Esophagus squamous epithelium (tissue), 4 donors: Measurements from ENCODE around the gene CLEC20A.

Source experiments
- POLR2A ChIP-seq, 4 donors: fragments of 450-650 bp; IDR thresholded peaks; one replicate each; pipeline ENCODE4 v1.6.1; 2017; ENCODE audit warnings: antibody characterized with exemption in 4 of 4, mild to moderate bottlenecking in 4 of 4, moderate library complexity in 3 of 4
- TF ChIP-seq, protein P1 (sequence below), 6 experiments: fragments of 450-650 bp in 4 of 6; fragments of 200-600 bp in 2 of 6; sonication (generic) in 2 of 6; IDR thresholded peaks; one replicate each; pipeline ENCODE4 v1.5.1; 2016 to 2019; ENCODE audit warnings: antibody characterized with exemption in 6 of 6, mild to moderate bottlenecking in 4 of 6, moderate library complexity in 4 of 6

DNA sequence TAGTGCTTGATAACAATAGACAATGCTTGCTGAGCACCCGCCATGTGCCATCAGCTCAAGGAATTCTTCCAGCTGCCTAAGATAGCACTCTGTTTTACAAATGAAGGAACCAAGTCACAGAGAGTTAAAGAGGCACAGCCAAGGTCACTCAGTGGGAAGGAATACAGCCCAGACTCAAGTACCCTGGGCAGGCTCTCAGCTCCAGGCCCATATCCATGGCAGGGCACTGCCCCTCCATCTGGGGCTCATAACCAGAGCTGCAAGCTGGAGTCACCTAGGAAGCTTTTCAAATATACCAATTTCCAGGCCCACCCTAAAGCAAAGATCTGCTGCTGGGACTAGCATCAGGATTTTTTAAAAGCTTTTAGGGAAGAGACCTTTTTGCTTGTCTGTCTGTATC lies 1.6 kb downstream of the CLEC20A start:
- no peak for TF ChIP-seq POLR2A (IDR thresholded peaks at IDR 0.05)
- TF ChIP-seq, protein P1, sequence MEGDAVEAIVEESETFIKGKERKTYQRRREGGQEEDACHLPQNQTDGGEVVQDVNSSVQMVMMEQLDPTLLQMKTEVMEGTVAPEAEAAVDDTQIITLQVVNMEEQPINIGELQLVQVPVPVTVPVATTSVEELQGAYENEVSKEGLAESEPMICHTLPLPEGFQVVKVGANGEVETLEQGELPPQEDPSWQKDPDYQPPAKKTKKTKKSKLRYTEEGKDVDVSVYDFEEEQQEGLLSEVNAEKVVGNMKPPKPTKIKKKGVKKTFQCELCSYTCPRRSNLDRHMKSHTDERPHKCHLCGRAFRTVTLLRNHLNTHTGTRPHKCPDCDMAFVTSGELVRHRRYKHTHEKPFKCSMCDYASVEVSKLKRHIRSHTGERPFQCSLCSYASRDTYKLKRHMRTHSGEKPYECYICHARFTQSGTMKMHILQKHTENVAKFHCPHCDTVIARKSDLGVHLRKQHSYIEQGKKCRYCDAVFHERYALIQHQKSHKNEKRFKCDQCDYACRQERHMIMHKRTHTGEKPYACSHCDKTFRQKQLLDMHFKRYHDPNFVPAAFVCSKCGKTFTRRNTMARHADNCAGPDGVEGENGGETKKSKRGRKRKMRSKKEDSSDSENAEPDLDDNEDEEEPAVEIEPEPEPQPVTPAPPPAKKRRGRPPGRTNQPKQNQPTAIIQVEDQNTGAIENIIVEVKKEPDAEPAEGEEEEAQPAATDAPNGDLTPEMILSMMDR (IDR thresholded peaks at IDR 0.05) = no peak
